Measurements from ENCODE around the gene TSSK3. TPM values are rescaled to one million over a fixed set of nuclear protein-coding genes. Genes with fewer than 3 reads are reported as not detected.

The TSSK3 gene
- total and polyA plus RNA-seq, 8 donors, result 0.43 to 0.92 TPM; not detected in 6

DNA sequence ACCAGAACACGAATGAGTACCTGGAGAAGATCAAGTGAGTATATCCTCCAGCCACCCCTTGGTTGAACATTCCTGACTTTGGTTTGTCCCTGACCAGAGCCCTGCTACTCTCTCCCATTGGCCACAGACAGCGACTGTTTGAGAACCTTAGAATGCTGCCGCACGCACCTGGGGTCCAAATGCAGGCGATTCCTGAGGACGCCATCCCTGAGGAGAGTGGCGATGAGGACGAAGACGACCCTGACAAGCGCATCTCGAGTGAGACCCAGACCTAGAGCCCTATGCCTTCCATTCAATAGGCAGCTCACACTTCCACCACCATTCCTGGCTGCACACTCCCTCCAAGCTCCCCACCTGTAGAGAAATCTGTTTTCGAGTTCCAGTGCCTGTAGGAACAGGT lies 30.8 kb upstream of the TSSK3 start:
- H3K27ac ChIP-seq, result peak overlapping the region in 3 of 5 donors; percentile 14 to 86 (median 36)
- H3K36me3 ChIP-seq, result peaks cover 44 to 78% (median 70%) of the 10 kb centered on the region in 4 donors
- no peak for DNase-seq
- TF ChIP-seq POLR2A (IDR thresholded peaks at IDR 0.05) (no peak), EP300 (IDR thresholded peaks at IDR 0.05) (no peak), POLR2AphosphoS5 (IDR thresholded peaks at IDR 0.05) (no peak)
- TF ChIP-seq, protein P1, sequence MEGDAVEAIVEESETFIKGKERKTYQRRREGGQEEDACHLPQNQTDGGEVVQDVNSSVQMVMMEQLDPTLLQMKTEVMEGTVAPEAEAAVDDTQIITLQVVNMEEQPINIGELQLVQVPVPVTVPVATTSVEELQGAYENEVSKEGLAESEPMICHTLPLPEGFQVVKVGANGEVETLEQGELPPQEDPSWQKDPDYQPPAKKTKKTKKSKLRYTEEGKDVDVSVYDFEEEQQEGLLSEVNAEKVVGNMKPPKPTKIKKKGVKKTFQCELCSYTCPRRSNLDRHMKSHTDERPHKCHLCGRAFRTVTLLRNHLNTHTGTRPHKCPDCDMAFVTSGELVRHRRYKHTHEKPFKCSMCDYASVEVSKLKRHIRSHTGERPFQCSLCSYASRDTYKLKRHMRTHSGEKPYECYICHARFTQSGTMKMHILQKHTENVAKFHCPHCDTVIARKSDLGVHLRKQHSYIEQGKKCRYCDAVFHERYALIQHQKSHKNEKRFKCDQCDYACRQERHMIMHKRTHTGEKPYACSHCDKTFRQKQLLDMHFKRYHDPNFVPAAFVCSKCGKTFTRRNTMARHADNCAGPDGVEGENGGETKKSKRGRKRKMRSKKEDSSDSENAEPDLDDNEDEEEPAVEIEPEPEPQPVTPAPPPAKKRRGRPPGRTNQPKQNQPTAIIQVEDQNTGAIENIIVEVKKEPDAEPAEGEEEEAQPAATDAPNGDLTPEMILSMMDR (IDR thresholded peaks at IDR 0.05), result no peak
- H3K9me3 ChIP-seq, result no peaks in the 10 kb centered on the region
- peaks cover 17 to 42% (median 41%) of the 10 kb centered on the region in 4 donors for H3K4me1 ChIP-seq
- H3K4me3 ChIP-seq, result no peak overlapping the region
- WGBS, 5 donors, result 83 to 88% (median 85%) methylated on average over 11 to 12 of the region's 12 CpGs
- intact Hi-C loops (cut with DNase I; ENCODE audit: low total_unique reads), result no loop called here
- peaks cover 0 to 3% (median 0%) of the 10 kb centered on the region in 3 donors for H3K27me3 ChIP-seq

DNA sequence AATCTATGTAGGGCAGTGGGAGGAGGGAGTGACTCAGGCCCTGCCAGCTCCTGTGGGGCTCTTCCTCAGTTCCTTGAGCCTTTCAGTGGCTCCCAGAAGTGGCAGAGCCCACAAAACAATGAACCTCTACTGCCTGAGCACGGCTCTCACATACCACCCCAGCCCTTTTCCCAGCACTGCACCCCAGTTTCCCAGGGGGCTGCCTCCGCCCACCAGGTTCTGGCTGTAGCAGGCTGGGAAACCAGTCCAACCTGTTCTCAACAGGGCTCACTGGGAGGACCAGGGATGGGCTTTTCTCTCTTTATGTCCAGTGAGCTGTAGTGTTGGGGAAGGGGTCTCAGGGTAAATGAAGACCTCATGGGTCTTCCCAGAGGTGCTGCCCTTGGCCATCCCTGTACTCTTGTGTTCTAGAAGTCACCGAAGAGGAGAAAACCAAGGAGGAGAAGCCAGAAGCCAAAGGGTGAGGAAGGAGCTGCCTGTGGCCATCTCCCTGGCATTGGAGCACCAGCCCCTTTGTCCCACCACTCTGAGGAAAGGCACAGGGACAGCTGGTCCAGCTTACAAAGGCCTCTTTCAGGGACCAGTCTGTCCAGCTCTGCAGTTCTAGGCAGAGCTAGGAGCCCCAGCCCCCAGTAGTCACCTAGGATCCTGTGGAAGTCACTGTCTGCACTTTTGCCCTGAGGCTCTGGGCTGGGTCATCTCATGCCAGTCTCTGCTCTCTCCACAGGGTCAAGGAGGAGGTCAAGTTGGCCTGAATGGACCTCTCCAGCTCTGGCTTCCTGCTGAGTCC lies 29.9 kb upstream of the TSSK3 start:
- Histone ChIP-seq H3K27me3 (peaks cover 0 to 3% (median 0%) of the 10 kb centered on the region in 3 donors), H3K4me3 (no peak overlapping the region), H3K4me1 (peaks cover 24 to 51% (median 50%) of the 10 kb centered on the region in 4 donors), H3K36me3 (peaks cover 36 to 68% (median 61%) of the 10 kb centered on the region in 4 donors), H3K27ac (peak overlapping the region in 4 of 5 donors; percentile 14 to 86 (median 48)), H3K9me3 (no peaks in the 10 kb centered on the region)
- 41 to 67% (median 57%) methylated on average over 2 to 3 of the region's 3 CpGs for WGBS, 5 donors
- TF ChIP-seq POLR2A (IDR thresholded peaks at IDR 0.05), result no peak
- TF ChIP-seq, protein P1 (IDR thresholded peaks at IDR 0.05), result no peak
- no peak for TF ChIP-seq POLR2AphosphoS5 (IDR thresholded peaks at IDR 0.05)
- TF ChIP-seq EP300 (IDR thresholded peaks at IDR 0.05), result no peak
- intact Hi-C loops (cut with DNase I; ENCODE audit: low total_unique reads), result no loop called here
- DNase-seq, result peak in 1 of 2 donors; percentile 82

DNA sequence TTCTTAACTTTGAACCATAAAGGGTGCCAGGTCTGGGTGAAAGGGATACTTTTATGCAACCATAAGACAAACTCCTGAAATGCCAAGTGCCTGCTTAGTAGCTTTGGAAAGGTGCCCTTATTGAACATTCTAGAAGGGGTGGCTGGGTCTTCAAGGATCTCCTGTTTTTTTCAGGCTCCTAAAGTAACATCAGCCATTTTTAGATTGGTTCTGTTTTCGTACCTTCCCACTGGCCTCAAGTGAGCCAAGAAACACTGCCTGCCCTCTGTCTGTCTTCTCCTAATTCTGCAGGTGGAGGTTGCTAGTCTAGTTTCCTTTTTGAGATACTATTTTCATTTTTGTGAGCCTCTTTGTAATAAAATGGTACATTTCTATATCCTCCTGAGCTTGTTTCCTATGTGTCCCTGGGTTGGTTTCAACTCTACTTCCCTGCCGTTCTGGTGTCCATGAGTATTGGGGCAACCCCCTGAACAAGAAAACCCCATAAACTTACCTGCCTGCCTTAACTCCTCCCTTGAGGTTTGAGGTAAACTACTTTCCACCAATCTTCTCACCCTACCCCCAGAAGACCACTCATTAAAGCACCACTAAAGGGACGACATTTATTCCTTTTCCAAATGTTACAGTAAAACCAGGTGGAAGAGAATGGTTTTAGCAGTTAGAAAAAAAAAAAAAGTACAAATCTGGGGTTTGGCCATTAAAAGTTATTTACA lies 28.9 kb upstream of the TSSK3 start:
- Histone ChIP-seq H3K27me3 (peaks cover 0 to 3% (median 0%) of the 10 kb centered on the region in 3 donors), H3K36me3 (peaks cover 29 to 59% (median 51%) of the 10 kb centered on the region in 4 donors), H3K4me1 (peaks cover 30 to 60% (median 59%) of the 10 kb centered on the region in 4 donors), H3K4me3 (peak overlapping the region in 1 of 4 donors; percentile 83), H3K27ac (peak overlapping the region in 3 of 5 donors; percentile 0 to 86 (median 14)), H3K9me3 (no peaks in the 10 kb centered on the region)
- DNase-seq, result no peak
- TF ChIP-seq POLR2AphosphoS5 (IDR thresholded peaks at IDR 0.05), result no peak
- TF ChIP-seq EP300 (IDR thresholded peaks at IDR 0.05), result no peak
- TF ChIP-seq POLR2A (IDR thresholded peaks at IDR 0.05), result no peak
- TF ChIP-seq, protein P1 (IDR thresholded peaks at IDR 0.05), result no peak
- intact Hi-C loops (cut with DNase I; ENCODE audit: low total_unique reads), result no loop called here
- WGBS, 5 donors, result 45 to 61% (median 55%) methylated on average over 3 of the region's 3 CpGs

DNA sequence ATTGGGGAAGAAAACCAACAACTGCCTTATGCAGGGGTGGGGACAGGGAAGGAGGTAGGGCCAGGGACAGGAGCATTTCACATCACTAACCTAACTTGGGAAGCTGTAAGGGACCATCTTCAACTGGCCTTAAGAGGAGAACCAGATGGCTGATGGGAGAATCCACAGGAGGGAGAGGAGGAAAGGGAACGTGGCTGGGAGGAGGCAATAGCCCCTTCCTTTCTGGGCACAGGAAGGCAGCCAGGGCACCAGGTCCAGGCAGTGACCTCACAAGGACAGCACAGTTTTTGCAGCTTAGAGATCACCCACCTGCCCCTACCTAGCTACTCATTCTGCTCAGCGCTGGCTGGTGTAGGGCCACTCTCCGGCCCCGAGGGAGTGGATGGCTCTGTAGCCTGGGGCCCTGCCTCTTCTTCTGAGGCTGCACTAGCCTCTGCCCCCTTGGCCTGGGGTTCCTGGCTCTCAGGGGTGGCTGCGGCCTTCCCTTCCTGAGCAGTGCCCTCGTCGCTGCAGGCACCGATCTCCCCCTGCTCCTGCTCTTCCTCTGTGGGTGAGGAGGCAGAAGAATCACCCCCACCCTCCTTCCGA lies 28.0 kb upstream of the TSSK3 start:
- TF ChIP-seq POLR2AphosphoS5 (IDR thresholded peaks at IDR 0.05) (no peak), EP300 (IDR thresholded peaks at IDR 0.05) (no peak), POLR2A (IDR thresholded peaks at IDR 0.05) (no peak)
- TF ChIP-seq, protein P1 (IDR thresholded peaks at IDR 0.05), result no peak
- Histone ChIP-seq H3K4me3 (peak overlapping the region; percentile 68 to 83 (median 78)), H3K27ac (peak overlapping the region; percentile 85 to 88 (median 86)), H3K4me1 (peaks cover 30 to 70% (median 61%) of the 10 kb centered on the region in 4 donors), H3K27me3 (peaks cover 0 to 3% (median 0%) of the 10 kb centered on the region in 3 donors), H3K36me3 (peaks cover 21 to 49% (median 42%) of the 10 kb centered on the region in 4 donors), H3K9me3 (no peaks in the 10 kb centered on the region)
- WGBS, 5 donors, result 14 to 34% (median 25%) methylated on average over 5 to 9 of the region's 9 CpGs
- peak in 1 of 2 donors; percentile 38 for DNase-seq
- intact Hi-C loops (cut with DNase I; ENCODE audit: low total_unique reads), result no loop called here
